Measurements from ENCODE around the gene SGCA.

Gene SGCA

GRCh38 chr17:50194934-50195865 lies 29.4 kb downstream of the SGCA start:
- DNase-seq (ENCODE audit: low read depth), result peak; percentile 49

GRCh38 chr17:50196036-50196435 lies 30.2 kb downstream of the SGCA start:
- no peak for DNase-seq (ENCODE audit: low read depth)

- DNase-seq (ENCODE audit: low read depth), result peak; percentile 68
Measured at GRCh38 chr17:50196826-50197225, 31.0 kb downstream of the SGCA start.

- DNase-seq (ENCODE audit: low read depth), result peak; percentile 78
Measured at GRCh38 chr17:50198026-50198669, 32.3 kb downstream of the SGCA start.

- no peak for DNase-seq (ENCODE audit: low read depth)
Measured at GRCh38 chr17:50199211-50199802, 33.5 kb downstream of the SGCA start.

DNA sequence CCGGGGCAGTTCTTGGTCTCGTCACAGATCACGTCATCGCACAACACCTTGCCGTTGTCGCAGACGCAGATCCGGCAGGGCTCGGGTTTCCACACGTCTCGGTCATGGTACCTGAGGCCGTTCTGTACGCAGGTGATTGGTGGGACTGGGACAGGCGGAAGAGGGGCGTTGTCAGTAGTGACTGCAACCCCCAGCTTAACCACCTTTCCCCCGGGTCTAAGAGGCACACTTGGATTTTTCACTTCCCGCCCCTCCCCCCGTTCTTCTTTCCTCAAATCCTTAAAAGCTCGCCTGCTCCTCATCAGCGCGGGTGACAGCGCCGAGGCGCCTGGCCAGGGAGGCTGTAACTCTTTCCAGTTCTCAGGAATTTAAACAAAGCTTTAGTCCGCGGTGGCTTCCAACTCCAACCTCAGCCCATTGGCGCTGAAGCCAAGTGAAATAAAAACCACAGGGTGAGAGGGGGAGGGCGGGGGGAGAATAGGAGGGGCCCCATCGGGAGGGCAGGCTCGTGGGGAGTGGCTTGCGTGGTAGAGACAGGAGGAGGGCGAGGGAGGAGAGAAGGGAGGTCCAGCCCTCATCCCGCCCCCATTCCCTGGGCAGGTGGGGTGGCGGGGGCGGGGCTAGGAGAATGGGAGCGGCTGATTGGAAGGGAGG lies 34.1 kb downstream of the SGCA start:
- DNase-seq (ENCODE audit: low read depth), result peak; percentile 96

DNA sequence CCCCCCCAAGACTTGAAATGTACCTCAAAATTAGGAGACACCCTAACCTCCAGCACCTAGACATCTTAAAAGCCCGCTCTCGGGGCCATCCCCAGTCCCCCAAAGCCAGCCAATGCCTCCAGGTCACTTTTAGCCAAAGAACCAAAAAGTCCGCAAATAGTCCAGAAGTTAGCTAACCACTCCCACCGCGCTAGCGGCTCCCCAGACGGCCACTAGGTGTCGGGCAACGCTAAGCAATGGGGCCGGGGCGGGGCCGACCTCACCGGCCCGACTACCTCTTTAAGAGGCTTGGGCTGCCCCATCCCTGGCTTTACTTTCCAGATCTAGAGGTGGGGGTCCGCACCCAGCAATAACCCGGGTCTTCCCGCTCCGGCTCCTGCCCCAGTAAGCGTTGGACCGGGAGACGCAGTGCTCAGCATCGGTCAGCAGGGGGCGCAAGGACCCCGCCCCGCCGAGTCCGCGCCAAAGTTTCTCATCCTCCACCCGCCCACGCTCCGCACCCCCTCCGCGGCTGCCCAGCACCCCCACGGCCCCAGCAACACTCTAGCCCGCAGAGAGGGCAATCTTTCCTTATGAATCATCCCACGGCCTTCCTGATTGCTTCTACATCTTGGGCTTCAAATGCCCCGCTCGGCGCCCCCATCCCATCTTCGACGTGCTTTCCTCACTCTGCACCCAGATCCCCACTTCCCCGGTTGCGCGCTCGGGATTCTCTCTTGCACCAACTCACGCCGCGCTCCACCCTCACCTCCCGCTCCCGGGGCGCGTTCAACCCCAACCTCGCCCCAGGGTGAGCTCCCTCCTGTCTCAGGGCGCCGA lies 34.9 kb downstream of the SGCA start:
- DNase-seq (ENCODE audit: low read depth), result peak; percentile 87

DNA sequence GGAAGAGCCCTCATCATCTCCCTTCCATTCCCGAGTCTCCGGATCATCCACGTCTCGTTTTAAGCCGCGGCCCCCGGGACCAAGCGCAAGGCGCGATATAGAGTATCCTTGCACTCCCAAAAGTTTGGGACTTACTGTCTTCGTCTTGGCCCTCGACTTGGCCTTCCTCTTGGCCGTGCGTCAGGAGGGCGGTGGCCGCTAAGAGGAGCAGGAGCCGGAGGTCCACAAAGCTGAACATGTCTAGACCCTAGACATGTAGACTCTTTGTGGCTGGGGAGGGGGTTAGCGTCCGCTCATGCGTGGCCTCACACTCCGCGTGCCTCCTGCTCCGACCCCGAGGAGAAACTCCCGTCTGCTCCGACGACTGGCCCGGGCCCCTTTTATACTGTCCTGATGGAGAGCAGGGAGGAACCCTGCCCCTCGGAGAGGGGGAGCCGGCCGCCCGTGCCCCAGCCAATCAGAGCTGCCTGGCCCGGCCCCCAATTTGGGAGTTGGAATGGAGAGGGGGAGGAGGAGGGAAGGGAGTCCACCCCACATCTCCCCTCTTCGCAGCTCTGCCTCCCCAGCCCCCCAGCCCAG lies 35.6 kb downstream of the SGCA start, which contains the start of gene COL1A1:
TSS of gene COL1A1 (minus strand) at position 356 of the 579 bp plus-strand sequence. CDS start at position 238, 118 bp downstream.
- peak; percentile 87 for DNase-seq (ENCODE audit: low read depth)

DNA sequence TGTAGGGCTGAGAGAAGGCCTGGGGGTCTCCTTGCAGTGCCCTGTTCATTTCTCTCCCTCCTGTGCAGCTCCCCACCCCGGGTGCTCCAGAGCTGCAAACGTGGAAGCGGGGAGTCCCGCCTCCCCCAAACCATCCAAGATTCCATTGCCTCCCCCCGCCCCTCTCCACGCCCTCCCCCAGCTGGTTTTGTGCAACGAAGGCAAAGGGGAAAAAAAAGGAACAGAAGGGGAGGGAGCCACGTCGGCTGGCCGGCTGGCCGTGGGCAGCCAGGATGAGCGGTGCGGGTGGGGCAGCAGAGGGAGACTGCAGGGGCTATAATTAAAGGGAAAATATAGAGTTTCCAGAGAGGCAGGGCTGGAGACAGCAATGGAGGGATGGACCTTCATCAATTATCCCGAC lies 37.3 kb downstream of the SGCA start:
- DNase-seq (ENCODE audit: low read depth), result peak; percentile 36

DNA sequence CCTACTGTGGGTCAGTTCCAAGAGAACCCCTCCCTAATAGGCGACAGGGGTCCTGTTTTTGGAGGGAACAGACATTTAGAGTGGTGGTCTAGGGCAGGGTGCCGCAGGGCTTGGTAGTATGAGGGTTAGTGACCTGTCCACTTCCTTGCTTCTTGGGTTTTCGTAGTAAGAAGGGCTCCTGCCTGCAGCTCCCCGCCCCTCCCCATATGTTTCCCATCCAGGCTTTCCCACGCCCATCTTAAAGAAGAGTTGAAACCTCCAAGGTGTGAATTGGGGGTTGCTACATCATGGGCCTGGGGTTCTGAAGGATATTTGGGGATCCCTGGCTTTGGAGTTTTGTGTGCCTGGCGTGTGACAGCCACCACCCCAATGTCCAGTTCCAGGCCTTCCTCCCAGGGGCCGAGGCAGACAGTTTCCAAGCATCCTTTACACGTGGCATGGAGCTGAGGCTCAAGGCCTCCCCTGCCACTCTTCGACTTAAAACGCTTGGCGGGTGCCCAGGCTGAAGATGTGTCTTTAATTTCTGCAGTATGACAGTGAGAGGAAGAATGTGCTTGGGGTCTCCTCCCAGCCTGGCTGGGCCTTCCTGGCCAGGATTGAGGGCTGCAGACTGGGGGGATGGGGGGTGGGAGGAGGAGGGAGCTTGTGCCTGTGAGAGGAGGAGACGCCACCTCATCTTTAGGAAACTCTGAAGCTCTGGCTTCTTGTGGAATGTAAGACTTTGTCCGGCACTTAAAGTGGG lies 38.0 kb downstream of the SGCA start:
- peak; percentile 83 for DNase-seq (ENCODE audit: low read depth)

DNA sequence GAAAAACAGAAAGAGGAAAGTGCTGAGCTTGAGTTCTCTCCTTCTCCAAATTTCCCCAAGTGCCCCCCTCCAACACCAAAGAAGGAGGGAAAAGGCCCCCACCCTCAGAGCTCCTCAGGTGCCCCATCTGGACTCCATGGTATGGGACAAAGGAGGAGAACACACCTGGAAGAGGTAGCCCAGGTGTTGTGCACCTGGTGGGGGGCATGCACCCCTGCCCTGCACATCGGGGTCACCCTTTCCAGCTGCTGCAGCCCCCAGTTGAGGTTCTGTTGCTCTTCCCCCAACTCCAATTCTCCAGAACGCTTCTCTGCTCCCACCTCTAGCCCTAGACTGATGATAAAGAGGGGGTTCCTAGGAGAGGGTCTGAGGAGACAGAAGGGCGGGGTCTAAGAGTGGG lies 38.6 kb downstream of the SGCA start:
- no peak for DNase-seq (ENCODE audit: low read depth)

- peak; percentile 45 for DNase-seq (ENCODE audit: low read depth)
Measured at GRCh38 chr17:50205111-50205962, 39.5 kb downstream of the SGCA start.

DNA sequence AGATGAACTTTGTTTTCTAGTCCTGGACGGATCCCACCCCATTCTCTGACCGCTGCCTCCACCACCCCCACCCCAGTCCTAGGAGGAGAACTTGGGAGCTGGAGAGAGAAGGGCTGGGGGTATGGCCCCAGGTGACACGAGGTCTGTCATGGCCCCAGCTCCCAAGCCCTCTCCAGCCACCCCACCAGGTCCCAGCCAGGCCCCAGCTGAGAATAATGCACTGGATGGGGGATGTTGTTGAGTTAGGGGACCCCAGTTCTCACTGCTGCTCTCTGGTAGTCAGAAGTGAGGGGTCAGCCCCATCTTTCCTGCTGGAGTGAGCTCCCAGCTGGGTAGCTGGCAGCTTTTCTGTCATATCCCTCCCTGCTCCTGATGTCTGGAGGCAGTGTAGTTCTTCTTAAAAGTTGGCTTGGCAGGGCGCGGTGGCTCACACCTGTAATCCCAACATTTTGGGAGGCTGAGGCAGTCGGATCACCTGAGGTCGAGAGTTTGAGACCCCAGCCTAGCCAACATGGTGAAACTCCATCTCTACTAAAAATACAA lies 40.2 kb downstream of the SGCA start:
- DNase-seq (ENCODE audit: low read depth), result no peak

- DNase-seq (ENCODE audit: low read depth), result peak; percentile 65
Measured at GRCh38 chr17:50206604-50207293, 40.9 kb downstream of the SGCA start.

DNA sequence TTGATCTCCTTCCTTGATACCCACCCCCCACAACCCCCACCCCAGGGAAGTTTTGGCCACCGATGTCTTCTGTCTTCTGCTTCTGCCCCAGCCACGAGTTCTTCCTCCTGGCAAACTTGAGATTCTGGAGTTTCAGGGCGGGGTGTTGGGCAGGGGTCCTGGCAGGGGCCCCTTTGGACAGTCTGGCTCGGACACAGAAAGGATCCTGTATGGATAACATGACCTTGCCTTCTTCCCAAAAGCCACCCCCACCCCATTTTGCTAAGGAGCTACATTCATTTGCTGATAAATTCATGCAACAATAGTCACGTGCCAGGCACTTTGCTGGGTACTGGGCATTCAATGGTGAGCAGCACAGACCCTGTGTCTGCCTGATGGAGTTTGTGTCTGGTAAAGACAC lies 41.5 kb downstream of the SGCA start:
- DNase-seq (ENCODE audit: low read depth), result no peak

- DNase-seq (ENCODE audit: low read depth), result no peak
Measured at GRCh38 chr17:50207792-50208567, 42.2 kb downstream of the SGCA start.

- no peak for DNase-seq (ENCODE audit: low read depth)
Measured at GRCh38 chr17:50208611-50209061, 42.8 kb downstream of the SGCA start.

DNA sequence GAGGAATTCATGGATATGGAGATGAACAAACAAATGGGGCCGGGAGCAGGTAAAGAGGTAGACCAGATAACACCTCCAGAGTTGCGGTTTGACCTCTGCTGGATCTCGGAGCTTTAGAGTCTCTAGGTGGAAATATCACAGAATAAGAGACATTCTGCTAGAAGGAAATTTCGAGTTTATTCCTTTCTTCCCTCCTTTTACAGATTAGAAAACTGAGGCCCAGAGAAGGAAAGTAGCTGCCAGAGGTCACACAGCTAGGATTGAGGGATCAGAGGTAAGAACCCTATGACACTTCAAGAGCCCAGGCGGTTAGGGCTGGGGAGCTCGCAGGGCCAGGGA lies 43.3 kb downstream of the SGCA start:
- DNase-seq (ENCODE audit: low read depth), result no peak

Measured in iris pigment epithelial cell (primary cell).